HG03565 (cell line): Measurements from ENCODE around the gene DIS3L2.
"Not testable (repeated sequence)": the region's sequence is repeated elsewhere in the genome, so short reads cannot be mapped to it uniquely, and the experiment has no call there.

Source experiments
- ATAC-seq: cut with Tn5 transposase; IDR thresholded peaks from one replicate; pipeline ENCODE4 v1.9.1; 2021; ENCODE audit warnings: mild to moderate bottlenecking, moderate library complexity; ENCODE audit not compliant: unreplicated experiment

Gene DIS3L2

GRCh38 chr2:232378735-232379151 lies 417.2 kb downstream of the DIS3L2 start, which contains the start of gene ALPP:
ALPP (plus strand) TSS chr2:232378751; CDS start chr2:232378803, 52 bp downstream.
- ATAC-seq: not testable (repeated sequence)

GRCh38 chr2:232379610-232380590 lies 418.4 kb downstream of the DIS3L2 start:
- not testable (repeated sequence) for ATAC-seq

GRCh38 chr2:232381204-232382031 lies 419.9 kb downstream of the DIS3L2 start:
- ATAC-seq: not testable (repeated sequence)

GRCh38 chr2:232382331-232383225 lies 421.1 kb downstream of the DIS3L2 start:
- ATAC-seq: no peak

- ATAC-seq: no peak
Observed at GRCh38 chr2:232384466-232384865, 423.0 kb downstream of the DIS3L2 start.

GRCh38 chr2:232385058-232385457 lies 423.5 kb downstream of the DIS3L2 start:
- ATAC-seq: not testable (repeated sequence)

GRCh38 chr2:232385660-232386489 lies 424.4 kb downstream of the DIS3L2 start:
- no peak for ATAC-seq

GRCh38 chr2:232386490-232386739 lies 424.9 kb downstream of the DIS3L2 start:
- no peak for ATAC-seq
